Measurements from ENCODE around the gene ADCY9.

DNA sequence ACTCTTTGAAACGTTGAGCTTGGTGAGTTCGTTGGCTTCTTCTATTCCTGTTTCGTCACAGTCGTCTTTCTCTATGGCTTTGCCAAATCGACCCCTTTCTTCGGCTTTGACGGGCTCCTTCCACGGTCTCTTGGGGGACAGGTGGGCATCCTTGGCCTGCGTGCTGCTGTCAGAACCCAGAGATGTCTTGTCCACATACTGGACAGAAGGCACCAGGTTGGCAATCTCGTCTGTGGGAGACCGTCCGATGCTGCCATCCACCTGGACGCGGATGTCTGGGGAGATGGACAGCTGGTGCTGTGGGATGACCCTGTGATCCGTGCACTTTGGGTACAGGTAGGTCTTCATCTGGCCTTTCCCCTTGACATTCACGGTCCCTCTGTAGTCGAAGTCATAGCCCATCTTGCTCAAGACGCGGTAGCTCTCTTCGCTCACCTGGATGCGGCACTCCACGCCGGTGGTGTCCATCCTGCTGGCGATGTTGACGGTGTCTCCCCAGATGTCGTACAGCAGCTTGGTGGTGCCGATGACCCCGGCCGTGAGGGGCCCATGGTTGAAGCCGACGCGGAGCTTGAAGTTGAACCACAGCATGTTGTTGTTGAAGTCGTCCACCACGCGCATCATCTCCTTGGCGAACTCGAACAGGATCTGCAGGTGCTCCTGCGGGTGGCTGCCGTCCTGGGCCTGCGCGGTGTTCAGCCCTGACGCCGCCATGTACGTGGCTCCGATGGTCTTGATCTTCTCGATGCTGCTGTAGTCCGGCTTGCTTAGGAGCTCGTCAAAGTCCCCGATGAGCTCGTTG, 150.3 kb downstream of the ADCY9 start:
- TF ChIP-seq, protein P1, sequence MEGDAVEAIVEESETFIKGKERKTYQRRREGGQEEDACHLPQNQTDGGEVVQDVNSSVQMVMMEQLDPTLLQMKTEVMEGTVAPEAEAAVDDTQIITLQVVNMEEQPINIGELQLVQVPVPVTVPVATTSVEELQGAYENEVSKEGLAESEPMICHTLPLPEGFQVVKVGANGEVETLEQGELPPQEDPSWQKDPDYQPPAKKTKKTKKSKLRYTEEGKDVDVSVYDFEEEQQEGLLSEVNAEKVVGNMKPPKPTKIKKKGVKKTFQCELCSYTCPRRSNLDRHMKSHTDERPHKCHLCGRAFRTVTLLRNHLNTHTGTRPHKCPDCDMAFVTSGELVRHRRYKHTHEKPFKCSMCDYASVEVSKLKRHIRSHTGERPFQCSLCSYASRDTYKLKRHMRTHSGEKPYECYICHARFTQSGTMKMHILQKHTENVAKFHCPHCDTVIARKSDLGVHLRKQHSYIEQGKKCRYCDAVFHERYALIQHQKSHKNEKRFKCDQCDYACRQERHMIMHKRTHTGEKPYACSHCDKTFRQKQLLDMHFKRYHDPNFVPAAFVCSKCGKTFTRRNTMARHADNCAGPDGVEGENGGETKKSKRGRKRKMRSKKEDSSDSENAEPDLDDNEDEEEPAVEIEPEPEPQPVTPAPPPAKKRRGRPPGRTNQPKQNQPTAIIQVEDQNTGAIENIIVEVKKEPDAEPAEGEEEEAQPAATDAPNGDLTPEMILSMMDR (IDR thresholded peaks at IDR 0.05) = no peak
- TF ChIP-seq ZNF423 (CRISPR knock-in tag; IDR thresholded peaks at IDR 0.05) (no peak), NR3C1 (CRISPR knock-in tag; conservative IDR thresholded peaks at IDR 0.05; ENCODE audit: low read depth) (no peak), GABPB1 (CRISPR knock-in tag; IDR thresholded peaks at IDR 0.05) (no peak), CREM (CRISPR knock-in tag; IDR thresholded peaks at IDR 0.05) (no peak), ETV6 (CRISPR knock-in tag; IDR thresholded peaks at IDR 0.05) (no peak)
- TF ChIP-seq, protein P2, sequence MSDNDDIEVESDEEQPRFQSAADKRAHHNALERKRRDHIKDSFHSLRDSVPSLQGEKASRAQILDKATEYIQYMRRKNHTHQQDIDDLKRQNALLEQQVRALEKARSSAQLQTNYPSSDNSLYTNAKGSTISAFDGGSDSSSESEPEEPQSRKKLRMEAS (CRISPR knock-in tag; IDR thresholded peaks at IDR 0.05) = no peak
- TF ChIP-seq, protein P3, sequence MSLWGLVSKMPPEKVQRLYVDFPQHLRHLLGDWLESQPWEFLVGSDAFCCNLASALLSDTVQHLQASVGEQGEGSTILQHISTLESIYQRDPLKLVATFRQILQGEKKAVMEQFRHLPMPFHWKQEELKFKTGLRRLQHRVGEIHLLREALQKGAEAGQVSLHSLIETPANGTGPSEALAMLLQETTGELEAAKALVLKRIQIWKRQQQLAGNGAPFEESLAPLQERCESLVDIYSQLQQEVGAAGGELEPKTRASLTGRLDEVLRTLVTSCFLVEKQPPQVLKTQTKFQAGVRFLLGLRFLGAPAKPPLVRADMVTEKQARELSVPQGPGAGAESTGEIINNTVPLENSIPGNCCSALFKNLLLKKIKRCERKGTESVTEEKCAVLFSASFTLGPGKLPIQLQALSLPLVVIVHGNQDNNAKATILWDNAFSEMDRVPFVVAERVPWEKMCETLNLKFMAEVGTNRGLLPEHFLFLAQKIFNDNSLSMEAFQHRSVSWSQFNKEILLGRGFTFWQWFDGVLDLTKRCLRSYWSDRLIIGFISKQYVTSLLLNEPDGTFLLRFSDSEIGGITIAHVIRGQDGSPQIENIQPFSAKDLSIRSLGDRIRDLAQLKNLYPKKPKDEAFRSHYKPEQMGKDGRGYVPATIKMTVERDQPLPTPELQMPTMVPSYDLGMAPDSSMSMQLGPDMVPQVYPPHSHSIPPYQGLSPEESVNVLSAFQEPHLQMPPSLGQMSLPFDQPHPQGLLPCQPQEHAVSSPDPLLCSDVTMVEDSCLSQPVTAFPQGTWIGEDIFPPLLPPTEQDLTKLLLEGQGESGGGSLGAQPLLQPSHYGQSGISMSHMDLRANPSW (CRISPR knock-in tag; conservative IDR thresholded peaks at IDR 0.05; ENCODE audit: low read depth) = no peak
- TF ChIP-seq, protein P4, sequence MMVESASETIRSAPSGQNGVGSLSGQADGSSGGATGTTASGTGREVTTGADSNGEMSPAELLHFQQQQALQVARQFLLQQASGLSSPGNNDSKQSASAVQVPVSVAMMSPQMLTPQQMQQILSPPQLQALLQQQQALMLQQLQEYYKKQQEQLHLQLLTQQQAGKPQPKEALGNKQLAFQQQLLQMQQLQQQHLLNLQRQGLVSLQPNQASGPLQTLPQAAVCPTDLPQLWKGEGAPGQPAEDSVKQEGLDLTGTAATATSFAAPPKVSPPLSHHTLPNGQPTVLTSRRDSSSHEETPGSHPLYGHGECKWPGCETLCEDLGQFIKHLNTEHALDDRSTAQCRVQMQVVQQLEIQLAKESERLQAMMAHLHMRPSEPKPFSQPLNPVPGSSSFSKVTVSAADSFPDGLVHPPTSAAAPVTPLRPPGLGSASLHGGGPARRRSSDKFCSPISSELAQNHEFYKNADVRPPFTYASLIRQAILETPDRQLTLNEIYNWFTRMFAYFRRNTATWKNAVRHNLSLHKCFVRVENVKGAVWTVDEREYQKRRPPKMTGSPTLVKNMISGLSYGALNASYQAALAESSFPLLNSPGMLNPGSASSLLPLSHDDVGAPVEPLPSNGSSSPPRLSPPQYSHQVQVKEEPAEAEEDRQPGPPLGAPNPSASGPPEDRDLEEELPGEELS (CRISPR knock-in tag; IDR thresholded peaks at IDR 0.05) = no peak
- TF ChIP-seq, protein P5, sequence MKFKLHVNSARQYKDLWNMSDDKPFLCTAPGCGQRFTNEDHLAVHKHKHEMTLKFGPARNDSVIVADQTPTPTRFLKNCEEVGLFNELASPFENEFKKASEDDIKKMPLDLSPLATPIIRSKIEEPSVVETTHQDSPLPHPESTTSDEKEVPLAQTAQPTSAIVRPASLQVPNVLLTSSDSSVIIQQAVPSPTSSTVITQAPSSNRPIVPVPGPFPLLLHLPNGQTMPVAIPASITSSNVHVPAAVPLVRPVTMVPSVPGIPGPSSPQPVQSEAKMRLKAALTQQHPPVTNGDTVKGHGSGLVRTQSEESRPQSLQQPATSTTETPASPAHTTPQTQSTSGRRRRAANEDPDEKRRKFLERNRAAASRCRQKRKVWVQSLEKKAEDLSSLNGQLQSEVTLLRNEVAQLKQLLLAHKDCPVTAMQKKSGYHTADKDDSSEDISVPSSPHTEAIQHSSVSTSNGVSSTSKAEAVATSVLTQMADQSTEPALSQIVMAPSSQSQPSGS (CRISPR knock-in tag; IDR thresholded peaks at IDR 0.05; ENCODE audit: borderline replicate concordance, low read depth) = no peak
